SK-N-MC (cell line): ENCODE measurements around the gene SLC8A2.

Experiments used
- EZH2 ChIP-seq: fragments of 200-600 bp; sonication (generic); IDR thresholded peaks from one replicate; pipeline ENCODE4 v1.6.1; 2017; ENCODE audit warnings: antibody characterized with exemption
- POLR2AphosphoS5 ChIP-seq: IDR thresholded peaks from 2 replicates; pipeline ENCODE4 v1.6.1; 2012; ENCODE audit warnings: mild to moderate bottlenecking, low read depth, low read length, borderline replicate concordance

DNA sequence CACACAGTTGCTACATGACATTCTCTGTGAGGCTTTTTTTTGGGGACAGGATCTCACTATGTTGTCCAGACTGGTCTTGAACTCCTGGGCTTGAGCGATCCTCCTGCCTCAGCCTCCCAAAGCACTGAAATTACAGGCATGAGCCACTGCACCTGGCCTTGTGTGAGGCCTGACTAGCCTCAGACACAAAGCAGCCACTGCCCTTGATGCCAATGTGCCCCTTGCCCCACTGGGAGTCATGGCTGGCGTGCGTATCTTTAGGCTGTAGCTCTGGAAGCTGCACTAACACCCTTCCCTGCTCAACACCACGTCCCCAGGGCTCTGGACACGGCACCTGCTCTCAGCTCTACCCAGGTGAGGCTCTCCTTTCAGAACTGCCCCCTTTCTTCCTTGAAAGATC is 26.9 kb upstream of the SLC8A2 start:
- TF ChIP-seq POLR2AphosphoS5 = no peak
- TF ChIP-seq EZH2 = no peak
